ENCODE data around the gene GRB10.

The GRB10 gene

DNA sequence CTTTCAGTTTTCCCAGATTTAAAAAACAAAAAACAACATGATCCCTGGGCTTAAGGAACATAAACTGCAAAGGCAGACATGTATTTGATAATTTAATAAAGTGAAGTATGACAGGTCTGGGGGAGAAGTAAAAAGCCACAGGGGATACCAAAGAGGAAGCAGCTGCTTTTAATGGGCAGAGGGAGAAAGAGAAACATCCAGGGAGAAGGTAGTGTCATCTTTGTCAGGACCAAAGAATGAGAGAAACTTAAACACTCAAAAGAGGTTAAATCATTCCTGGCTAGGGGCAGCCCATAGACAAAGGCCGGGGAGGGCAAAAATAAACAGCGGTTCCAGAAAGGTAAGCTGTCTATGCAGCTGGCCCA lies 94.5 kb downstream of the GRB10 start:
- ChIA-PET POLR2A (no interaction called here), CTCF (no interaction called here)
- TF ChIP-seq FOXM1 (IDR thresholded peaks at IDR 0.05; ENCODE audit: borderline replicate concordance), result no peak
- TF ChIP-seq L3MBTL2 (conservative IDR thresholded peaks at IDR 0.05), result no peak
- TF ChIP-seq FOXK2 (IDR thresholded peaks at IDR 0.05), result no peak
- no peak for TF ChIP-seq SP1 (IDR thresholded peaks at IDR 0.05)
- TF ChIP-seq TARDBP (IDR thresholded peaks at IDR 0.05), result no peak
- no peak for TF ChIP-seq CTBP1 (IDR thresholded peaks at IDR 0.05; ENCODE audit: borderline replicate concordance)
- TF ChIP-seq NFRKB (IDR thresholded peaks at IDR 0.05), result no peak
- no peak for TF ChIP-seq ELF4 (IDR thresholded peaks at IDR 0.05)
- DNase-seq (ENCODE audit: extremely low spot score), result no peak

- DNase-seq (ENCODE audit: extremely low spot score), result no peak
- TF ChIP-seq FOXA1 (IDR thresholded peaks at IDR 0.05) (no peak), SUZ12 (IDR thresholded peaks at IDR 0.05) (no peak), HDGF (IDR thresholded peaks at IDR 0.05; ENCODE audit: borderline replicate concordance) (no peak), CTBP1 (IDR thresholded peaks at IDR 0.05; ENCODE audit: borderline replicate concordance) (no peak), ZNF384 (IDR thresholded peaks at IDR 0.05) (no peak), L3MBTL2 (conservative IDR thresholded peaks at IDR 0.05) (no peak), TARDBP (IDR thresholded peaks at IDR 0.05) (no peak), ARNT (IDR thresholded peaks at IDR 0.05) (no peak), FOXK2 (IDR thresholded peaks at IDR 0.05) (no peak), NFRKB (IDR thresholded peaks at IDR 0.05) (no peak), BHLHE40 (IDR thresholded peaks at IDR 0.05; ENCODE audit: borderline replicate concordance) (no peak), FOXM1 (IDR thresholded peaks at IDR 0.05; ENCODE audit: borderline replicate concordance) (no peak), ELF4 (IDR thresholded peaks at IDR 0.05) (no peak), SP1 (IDR thresholded peaks at IDR 0.05) (no peak), LEF1 (IDR thresholded peaks at IDR 0.05; ENCODE audit: borderline replicate concordance) (no peak)
- TF ChIP-seq, protein P1, sequence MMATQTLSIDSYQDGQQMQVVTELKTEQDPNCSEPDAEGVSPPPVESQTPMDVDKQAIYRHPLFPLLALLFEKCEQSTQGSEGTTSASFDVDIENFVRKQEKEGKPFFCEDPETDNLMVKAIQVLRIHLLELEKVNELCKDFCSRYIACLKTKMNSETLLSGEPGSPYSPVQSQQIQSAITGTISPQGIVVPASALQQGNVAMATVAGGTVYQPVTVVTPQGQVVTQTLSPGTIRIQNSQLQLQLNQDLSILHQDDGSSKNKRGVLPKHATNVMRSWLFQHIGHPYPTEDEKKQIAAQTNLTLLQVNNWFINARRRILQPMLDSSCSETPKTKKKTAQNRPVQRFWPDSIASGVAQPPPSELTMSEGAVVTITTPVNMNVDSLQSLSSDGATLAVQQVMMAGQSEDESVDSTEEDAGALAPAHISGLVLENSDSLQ (IDR thresholded peaks at IDR 0.05), result no peak
- ChIA-PET POLR2A (no interaction called here), CTCF (no interaction called here)
Measured at GRCh38 chr7:50687575-50688225, 95.0 kb downstream of the GRB10 start.

- POLR2A ChIA-PET, result no interaction called here
- CTCF ChIA-PET, result no interaction called here
Measured at GRCh38 chr7:50687096-50687495, 95.6 kb downstream of the GRB10 start.

GRCh38 chr7:50685135-50686065 lies 97.3 kb downstream of the GRB10 start:
- no peak for DNase-seq (ENCODE audit: extremely low spot score)
- POLR2A ChIA-PET, result no interaction called here
- no peak for TF ChIP-seq NFRKB (IDR thresholded peaks at IDR 0.05)
- TF ChIP-seq BHLHE40 (IDR thresholded peaks at IDR 0.05; ENCODE audit: borderline replicate concordance), result no peak
- no peak for TF ChIP-seq SP1 (IDR thresholded peaks at IDR 0.05)
- no peak for TF ChIP-seq FOXM1 (IDR thresholded peaks at IDR 0.05; ENCODE audit: borderline replicate concordance)
- no peak for TF ChIP-seq ELF4 (IDR thresholded peaks at IDR 0.05)
- TF ChIP-seq CTBP1 (IDR thresholded peaks at IDR 0.05; ENCODE audit: borderline replicate concordance), result no peak
- TF ChIP-seq FOXK2 (IDR thresholded peaks at IDR 0.05), result no peak
- no peak for TF ChIP-seq SUZ12 (IDR thresholded peaks at IDR 0.05)
- CTCF ChIA-PET, result no interaction called here

More at GRCh38 chr7:50687096-50687495, 95.6 kb downstream of the GRB10 start:
- TF ChIP-seq ELF4 (IDR thresholded peaks at IDR 0.05) (no peak), NFRKB (IDR thresholded peaks at IDR 0.05) (no peak), ZNF384 (IDR thresholded peaks at IDR 0.05) (no peak), ARNT (IDR thresholded peaks at IDR 0.05) (no peak), L3MBTL2 (conservative IDR thresholded peaks at IDR 0.05) (no peak), FOXM1 (IDR thresholded peaks at IDR 0.05; ENCODE audit: borderline replicate concordance) (no peak), SP1 (IDR thresholded peaks at IDR 0.05) (no peak), BHLHE40 (IDR thresholded peaks at IDR 0.05; ENCODE audit: borderline replicate concordance) (no peak), LEF1 (IDR thresholded peaks at IDR 0.05; ENCODE audit: borderline replicate concordance) (no peak), TARDBP (IDR thresholded peaks at IDR 0.05) (no peak), SUZ12 (IDR thresholded peaks at IDR 0.05) (no peak)
- TF ChIP-seq, protein P1 (IDR thresholded peaks at IDR 0.05), result no peak
- DNase-seq (ENCODE audit: extremely low spot score), result no peak

GRCh38 chr7:50684713-50685075 lies 98.0 kb downstream of the GRB10 start:
- CTCF ChIA-PET, result no interaction called here
- POLR2A ChIA-PET, result no interaction called here

More at GRCh38 chr7:50684713-50685075, 98.0 kb downstream of the GRB10 start:
- no peak for DNase-seq (ENCODE audit: extremely low spot score)
- TF ChIP-seq NFRKB (IDR thresholded peaks at IDR 0.05), result no peak
- TF ChIP-seq SUZ12 (IDR thresholded peaks at IDR 0.05), result no peak
- TF ChIP-seq LEF1 (IDR thresholded peaks at IDR 0.05; ENCODE audit: borderline replicate concordance), result no peak
- no peak for TF ChIP-seq ELF4 (IDR thresholded peaks at IDR 0.05)
- no peak for TF ChIP-seq FOXM1 (IDR thresholded peaks at IDR 0.05; ENCODE audit: borderline replicate concordance)
- TF ChIP-seq ZNF384 (IDR thresholded peaks at IDR 0.05), result no peak
- TF ChIP-seq, protein P1 (IDR thresholded peaks at IDR 0.05), result no peak
- TF ChIP-seq CTBP1 (IDR thresholded peaks at IDR 0.05; ENCODE audit: borderline replicate concordance), result no peak
- no peak for TF ChIP-seq TARDBP (IDR thresholded peaks at IDR 0.05)
- TF ChIP-seq BHLHE40 (IDR thresholded peaks at IDR 0.05; ENCODE audit: borderline replicate concordance), result no peak
- TF ChIP-seq FOXA1 (IDR thresholded peaks at IDR 0.05), result no peak
- no peak for TF ChIP-seq L3MBTL2 (conservative IDR thresholded peaks at IDR 0.05)
